Measurements from ENCODE around the gene CIAO3.
"Not testable (repeated sequence)": the region's sequence is repeated elsewhere in the genome, so short reads cannot be mapped to it uniquely, and the experiment has no call there.

The CIAO3 gene

DNA sequence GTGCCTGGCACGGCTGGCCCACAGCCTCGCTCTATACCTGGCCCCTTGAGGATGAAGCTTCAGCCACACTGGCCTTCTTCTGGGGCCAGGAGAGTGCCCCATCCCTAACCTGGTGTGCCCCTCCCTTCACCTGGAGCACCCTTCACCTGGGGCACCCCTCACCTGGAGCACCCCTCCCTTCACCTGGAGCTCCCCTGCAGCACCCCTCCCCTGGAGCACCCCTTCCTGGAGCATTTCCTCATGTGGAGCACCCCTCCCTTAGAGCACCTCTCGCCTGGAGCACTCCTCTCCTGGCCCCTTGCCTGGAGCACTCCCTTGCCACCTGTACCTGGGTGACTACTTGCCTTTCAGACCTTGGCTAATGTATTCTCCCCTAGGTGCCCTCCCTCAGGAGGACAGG lies 32.8 kb downstream of the CIAO3 start:
- DNase-seq: no peak

DNA sequence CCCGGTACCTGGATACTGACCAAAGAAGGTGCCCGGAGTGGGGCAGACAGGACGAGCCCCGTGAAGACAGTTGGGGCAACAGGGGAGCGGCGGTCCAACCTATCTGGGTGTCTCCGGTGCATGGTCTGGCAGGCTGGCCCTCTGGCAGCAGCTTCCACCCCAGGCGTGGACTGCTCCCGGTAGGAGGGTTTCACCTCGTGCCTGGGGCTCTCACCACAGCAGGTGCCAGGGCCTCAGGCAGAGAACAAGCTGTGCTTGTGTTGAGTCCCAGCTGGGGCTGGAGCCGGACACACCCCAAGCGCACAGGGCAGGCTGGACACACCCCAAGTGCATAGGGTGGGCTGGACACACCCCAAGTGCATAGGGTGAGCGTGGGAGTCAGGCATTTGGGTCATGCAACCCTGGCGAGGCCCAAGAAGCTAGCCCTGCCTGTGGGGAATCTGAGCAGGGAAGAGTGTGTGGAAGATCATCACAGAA lies 33.7 kb downstream of the CIAO3 start:
- DNase-seq: no peak

GRCh38 chr16:706189-707061 lies 34.4 kb downstream of the CIAO3 start:
- no peak for DNase-seq

DNA sequence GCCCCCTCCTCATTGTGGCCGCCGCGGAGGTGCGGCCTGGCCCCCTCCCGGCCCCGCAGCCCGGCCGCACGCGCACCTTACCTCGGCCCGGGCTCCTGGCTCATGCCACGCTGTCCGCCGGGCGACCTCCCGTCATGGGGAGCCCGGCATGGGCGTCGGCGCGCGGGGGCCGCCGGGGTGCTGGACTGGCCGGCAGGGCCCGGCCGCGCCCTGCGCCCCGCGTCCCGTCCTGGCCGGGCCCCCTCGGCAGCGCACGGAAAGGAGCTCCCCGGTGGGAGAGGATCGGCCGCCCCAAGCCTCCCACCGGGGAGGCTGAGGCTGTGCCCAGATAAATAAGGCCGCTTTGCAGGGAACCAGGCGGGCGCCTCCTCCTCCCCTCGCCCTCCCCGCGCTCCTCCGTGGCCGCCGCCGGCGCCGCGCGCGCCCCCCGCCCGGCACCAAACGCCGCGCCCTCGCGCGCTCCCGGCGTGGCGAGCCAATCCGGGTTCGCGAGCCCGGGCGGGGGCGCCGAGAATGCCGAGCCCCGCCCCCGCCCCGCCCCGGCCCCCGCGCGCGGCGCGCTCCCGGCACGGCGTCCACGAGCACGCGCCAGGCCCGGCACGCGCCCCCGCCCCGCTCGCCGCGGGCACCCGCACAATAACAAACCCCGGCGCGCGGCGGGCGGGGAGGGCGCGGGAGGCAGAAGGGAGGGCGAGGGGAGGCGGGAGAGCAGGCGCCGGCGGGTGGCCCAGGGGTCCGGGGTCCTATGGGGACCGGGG lies 35.2 kb downstream of the CIAO3 start, which contains the start of gene FBXL16:
Gene FBXL16, minus strand, starts transcription at position 371 of the 758 bp plus-strand sequence. CDS start 8,396 bp downstream, outside the sequence.
- DNase-seq: no peak

DNA sequence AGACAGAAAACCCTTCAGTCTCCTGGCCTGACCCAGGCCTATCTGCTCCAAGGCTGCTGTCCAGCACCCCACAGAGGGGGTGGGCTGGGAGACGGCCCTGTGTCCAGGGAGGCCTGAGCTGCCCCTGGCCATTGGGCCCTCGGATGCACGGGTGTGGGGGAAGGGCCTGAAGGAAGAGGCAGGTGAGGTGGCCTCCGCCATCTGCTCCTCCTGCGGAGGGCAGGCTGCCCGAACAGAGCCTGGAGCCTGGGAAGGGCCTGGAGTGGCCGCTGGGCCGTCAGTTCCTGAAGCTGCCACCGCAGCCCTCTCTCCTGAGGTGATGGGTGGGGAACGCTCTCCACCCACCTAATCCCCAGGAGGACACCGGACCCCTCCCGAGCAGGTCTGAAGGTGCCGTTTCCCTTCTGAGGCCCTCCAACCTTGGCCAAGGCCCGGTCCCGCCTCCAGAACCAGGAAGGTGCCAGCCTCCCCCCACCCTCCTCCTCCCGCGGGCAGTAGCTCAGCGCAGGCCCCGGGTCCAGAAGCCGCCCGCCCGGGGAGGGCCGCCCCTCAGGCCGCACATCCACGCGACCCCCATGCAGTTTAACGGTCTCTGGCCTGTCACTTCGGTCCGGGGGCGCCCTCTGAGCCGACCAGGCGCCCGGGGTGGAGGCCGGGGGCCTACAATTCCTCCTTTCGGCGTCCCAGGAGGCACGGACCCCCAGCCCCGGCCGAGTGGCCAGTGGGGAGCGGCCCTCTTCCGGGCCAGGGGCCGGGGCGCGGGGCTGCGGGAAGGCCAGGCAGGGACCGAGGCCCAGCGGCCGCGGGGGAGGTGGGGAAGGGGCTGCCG lies 36.0 kb downstream of the CIAO3 start:
- no peak for DNase-seq

GRCh38 chr16:704047-704446 lies 36.8 kb downstream of the CIAO3 start:
- no peak for DNase-seq

- no peak for DNase-seq
Measured at GRCh38 chr16:703406-703805, 37.4 kb downstream of the CIAO3 start.

DNA sequence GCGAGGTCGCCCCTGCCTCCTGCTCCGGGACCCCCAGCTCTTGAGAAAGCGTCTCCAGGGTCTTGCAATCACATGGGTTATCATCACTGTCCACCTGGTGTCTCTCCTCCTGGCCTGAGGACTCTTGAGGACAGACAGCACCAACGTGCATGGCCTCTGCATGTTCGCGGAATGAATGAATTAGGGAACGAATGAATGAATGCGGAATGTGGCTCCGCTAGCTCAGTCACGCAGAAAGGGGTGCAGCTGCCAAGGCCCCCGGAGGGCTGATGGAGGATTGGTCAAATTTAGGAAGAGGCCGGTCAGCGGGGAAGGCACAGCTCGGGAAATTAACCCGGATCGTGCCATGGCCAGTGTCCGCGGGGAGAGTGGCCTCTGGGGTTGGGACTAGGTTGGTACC lies 38.5 kb downstream of the CIAO3 start:
- DNase-seq: no peak

GRCh38 chr16:700684-701584 lies 39.9 kb downstream of the CIAO3 start:
- DNase-seq: no peak

- no peak for DNase-seq
Measured at GRCh38 chr16:698911-699671, 41.7 kb downstream of the CIAO3 start.

- no peak for DNase-seq
Measured at GRCh38 chr16:695355-696089, 45.3 kb downstream of the CIAO3 start.

- no peak for DNase-seq
Measured at GRCh38 chr16:694863-695354, 45.9 kb downstream of the CIAO3 start.

GRCh38 chr16:694187-694862 lies 46.5 kb downstream of the CIAO3 start:
- no peak for DNase-seq

DNA sequence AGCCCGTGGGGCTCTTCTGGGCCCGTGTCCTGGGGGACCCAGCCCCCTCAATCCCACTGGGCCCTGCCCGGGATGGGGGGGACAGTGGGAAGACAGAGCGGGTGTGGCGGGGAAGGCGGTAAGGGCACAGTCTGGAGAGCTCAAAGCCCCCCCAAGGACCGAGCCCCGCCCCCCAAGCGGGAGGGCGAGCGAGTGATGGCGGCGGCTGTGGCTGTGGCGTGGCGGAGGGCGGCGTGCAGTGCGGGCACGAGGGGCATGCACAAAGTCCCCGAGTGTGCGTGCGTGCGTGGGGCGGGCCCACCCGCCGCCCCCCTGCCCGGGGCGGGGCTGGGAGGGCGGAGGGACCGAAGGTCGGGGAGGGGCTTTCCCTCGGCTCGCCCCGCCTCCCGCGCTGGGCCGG lies 47.0 kb downstream of the CIAO3 start:
- no peak for DNase-seq

GRCh38 chr16:693364-693763 lies 47.4 kb downstream of the CIAO3 start:
- DNase-seq: no peak

DNA sequence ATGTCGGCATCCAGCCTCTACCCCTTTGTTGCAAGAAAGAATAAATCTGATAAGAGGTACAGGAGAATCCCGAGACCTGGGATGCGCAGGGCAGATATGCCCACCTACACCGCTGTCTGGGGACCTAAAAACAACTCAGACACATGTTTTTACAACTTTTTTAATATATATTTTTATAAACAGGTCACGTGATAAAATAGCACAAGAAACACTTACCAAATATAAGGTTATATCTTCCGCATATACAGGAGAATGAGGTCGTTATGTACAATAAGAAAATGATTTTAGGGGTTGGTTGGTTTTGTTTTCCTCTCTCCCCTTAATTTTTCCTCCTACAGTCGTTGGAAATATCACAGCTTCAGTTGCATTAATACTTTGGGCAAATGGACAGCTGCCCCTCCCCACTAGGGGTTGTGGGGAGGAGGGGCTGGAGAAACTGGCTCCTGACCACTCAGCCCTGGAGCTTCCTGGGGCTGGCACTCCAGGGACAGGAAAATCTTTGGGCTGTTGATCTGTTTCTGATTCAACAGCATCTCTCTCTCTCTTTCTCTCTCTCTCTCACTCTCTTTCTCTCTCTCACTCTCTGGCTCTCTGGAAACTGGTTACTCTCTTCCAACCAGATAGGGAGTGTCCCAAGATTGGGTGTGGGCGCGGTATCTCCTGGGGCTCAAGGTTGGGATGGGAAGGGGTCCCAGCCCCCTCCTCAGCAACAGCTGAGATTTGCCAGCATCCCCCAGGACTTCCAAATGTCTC lies 48.3 kb downstream of the CIAO3 start:
- no peak for DNase-seq

GRCh38 chr16:691242-691641 lies 49.6 kb downstream of the CIAO3 start:
- DNase-seq: not testable (repeated sequence)

- no peak for DNase-seq
Measured at GRCh38 chr16:689175-689897, 51.5 kb downstream of the CIAO3 start.

All from NK-92 treated with Interleukin-12 subunit alpha and Interleukin-12 subunit beta, amount 100 ng/mL, for 24 hours (cell line).